HepG2 (cell line): Measurements from ENCODE around the gene SLC29A2. TPM values are rescaled to one million over a fixed set of nuclear protein-coding genes. Genes with fewer than 3 reads are reported as not detected.
A peak's percentile ranks its signal among the peaks of the same experiment; 100 is the strongest.

Source experiments
- ETV6 ChIP-seq: sonication (generic); formaldehyde crosslinking; conservative IDR thresholded peaks from 2 replicates; pipeline ENCODE4 v1.4.0; 2020; ENCODE audit warnings: missing genetic modification reagents
- GLI4 ChIP-seq: sonication (generic); formaldehyde crosslinking; IDR thresholded peaks from 2 replicates; pipeline ENCODE4 v1.5.1; 2020; ENCODE audit warnings: missing genetic modification reagents, mild to moderate bottlenecking, moderate library complexity, borderline replicate concordance
- HBP1 ChIP-seq: IDR thresholded peaks from 2 replicates; pipeline ENCODE4 v1.6.1; 2016; ENCODE audit warnings: low read depth, control low read depth
- HMG20B ChIP-seq: conservative IDR thresholded peaks from 2 replicates; pipeline ENCODE4 v1.6.1; 2016; ENCODE audit warnings: missing genetic modification reagents, missing compliant biosample characterization
- MED13 ChIP-seq: sonication (generic); formaldehyde crosslinking; IDR thresholded peaks from 2 replicates; pipeline ENCODE4 v1.5.0; 2020; ENCODE audit warnings: missing genetic modification reagents
- MTF1 ChIP-seq: sonication (generic); formaldehyde crosslinking; IDR thresholded peaks from 2 replicates; pipeline ENCODE4 v1.5.0; 2020; ENCODE audit warnings: missing genetic modification reagents
- PBX3 ChIP-seq: sonication (generic); formaldehyde crosslinking; IDR thresholded peaks from 2 replicates; pipeline ENCODE4 v1.8.1; 2023; ENCODE audit warnings: missing genetic modification reagents, inconsistent platforms, borderline replicate concordance
- RXRA ChIP-seq: sonication (generic); formaldehyde crosslinking; IDR thresholded peaks from 2 replicates; pipeline ENCODE4 v1.5.1; 2020; ENCODE audit warnings: missing genetic modification reagents
- SMYD3 ChIP-seq: sonication (generic); formaldehyde crosslinking; IDR thresholded peaks from 2 replicates; pipeline ENCODE4 v1.8.1; 2023; ENCODE audit warnings: mild to moderate bottlenecking, missing genetic modification reagents
- XBP1 ChIP-seq: sonication (generic); formaldehyde crosslinking; IDR thresholded peaks from 2 replicates; pipeline ENCODE4 v1.5.0; 2020; ENCODE audit warnings: missing genetic modification reagents
- ZBTB10 ChIP-seq: sonication (generic); formaldehyde crosslinking; IDR thresholded peaks from 2 replicates; pipeline ENCODE4 v1.4.0; 2020; ENCODE audit warnings: missing genetic modification reagents, borderline replicate concordance
- ZNF225 ChIP-seq: sonication (generic); formaldehyde crosslinking; IDR thresholded peaks from 2 replicates; pipeline ENCODE4 v1.4.0; 2020; ENCODE audit warnings: mild to moderate bottlenecking, missing genetic modification reagents
- ZNF24 ChIP-seq: fragments of 450-650 bp; IDR thresholded peaks from 2 replicates; pipeline ENCODE4 v1.6.1; 2017; ENCODE audit warnings: antibody characterized with exemption, mild to moderate bottlenecking
- ZNF674 ChIP-seq: sonication (generic); formaldehyde crosslinking; IDR thresholded peaks from 2 replicates; pipeline ENCODE4 v1.5.0; 2020; ENCODE audit warnings: low read depth, mild to moderate bottlenecking, missing genetic modification reagents
- ZNF879 ChIP-seq: sonication (generic); formaldehyde crosslinking; IDR thresholded peaks from 2 replicates; pipeline ENCODE4 v1.8.1; 2023; ENCODE audit warnings: missing genetic modification reagents
- polyA plus RNA-seq, 8 experiments: library from polyadenylated mRNA; depleted of rRNA in 3 of 8; stranded (reverse) in 7 of 8; unstranded in 1 of 8; fragments of >200 nt; fragmentation: Illumina TruSeq in 4 of 8; extraction: Trizol in 4 of 8; gene quantifications; 2 replicates each; pipeline versions ENCODE4 v1.2.1 to v1.2.3, GENCODE V29; 2011 to 2016; ENCODE audit warnings: low read depth in 4 of 8, missing spikeins in 1 of 8, mixed read lengths in 1 of 8; ENCODE audit not compliant: insufficient read depth in 1 of 8
- total RNA-seq, 5 experiments: library from RNA; depleted of rRNA; stranded (reverse); fragments of >200 nt; fragmentation: Illumina TruSeq; extraction: Trizol; gene quantifications; 2 replicates each; pipeline ENCODE4 v1.2.3, GENCODE V29; 2016; ENCODE audit warnings: low read depth in 1 of 5
- TF ChIP-seq, protein P1 (sequence below): sonication (generic); formaldehyde crosslinking; IDR thresholded peaks from 2 replicates; pipeline ENCODE4 v1.5.0; 2020; ENCODE audit warnings: mild to moderate bottlenecking, missing genetic modification reagents, borderline replicate concordance

The SLC29A2 gene
- total and polyA plus RNA-seq, 2 of the 13 experiments (the other 11 are each of a cell fraction or from before 2014, with no cell fraction given), result 0.63 to 0.66 TPM

DNA sequence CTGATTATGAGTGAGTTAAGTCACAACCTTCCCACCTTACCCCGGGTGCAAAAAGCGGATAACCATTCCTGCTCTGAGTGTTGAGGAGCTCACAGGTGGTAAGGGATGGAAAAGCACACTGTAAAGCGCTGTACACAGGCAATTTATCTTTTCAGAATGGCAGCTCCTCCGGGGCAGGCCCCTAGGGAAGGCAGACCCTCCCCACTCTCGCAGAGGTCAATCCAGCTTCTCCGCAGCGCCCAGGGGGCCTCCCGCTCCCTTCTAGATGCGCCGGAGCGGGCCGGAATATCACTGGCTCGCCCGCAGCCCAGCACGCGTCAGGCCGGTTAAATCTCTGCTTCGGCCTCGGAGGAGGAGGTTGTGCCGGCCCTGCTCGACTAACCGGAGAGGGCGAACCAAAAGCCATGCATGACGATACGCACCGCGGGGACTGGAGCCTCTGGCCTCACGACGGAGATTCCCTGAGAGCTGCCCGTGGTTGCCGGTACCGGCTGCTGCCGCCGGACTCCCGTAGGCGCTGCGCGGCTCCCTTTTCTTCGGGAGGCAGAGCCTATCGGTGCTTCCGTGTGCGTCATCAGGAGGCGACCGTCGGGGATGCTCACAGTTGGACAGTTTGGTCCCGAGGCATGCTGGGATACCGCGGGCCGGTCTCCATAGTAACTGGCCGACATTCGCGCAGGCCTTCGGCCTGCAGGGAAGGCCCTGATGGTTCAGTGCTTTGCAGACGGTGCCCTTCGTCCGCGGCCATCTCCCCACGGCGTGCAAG lies 26.8 kb downstream of the SLC29A2 start, which contains the start of gene BRMS1 (continued):
- TF ChIP-seq, protein P1, sequence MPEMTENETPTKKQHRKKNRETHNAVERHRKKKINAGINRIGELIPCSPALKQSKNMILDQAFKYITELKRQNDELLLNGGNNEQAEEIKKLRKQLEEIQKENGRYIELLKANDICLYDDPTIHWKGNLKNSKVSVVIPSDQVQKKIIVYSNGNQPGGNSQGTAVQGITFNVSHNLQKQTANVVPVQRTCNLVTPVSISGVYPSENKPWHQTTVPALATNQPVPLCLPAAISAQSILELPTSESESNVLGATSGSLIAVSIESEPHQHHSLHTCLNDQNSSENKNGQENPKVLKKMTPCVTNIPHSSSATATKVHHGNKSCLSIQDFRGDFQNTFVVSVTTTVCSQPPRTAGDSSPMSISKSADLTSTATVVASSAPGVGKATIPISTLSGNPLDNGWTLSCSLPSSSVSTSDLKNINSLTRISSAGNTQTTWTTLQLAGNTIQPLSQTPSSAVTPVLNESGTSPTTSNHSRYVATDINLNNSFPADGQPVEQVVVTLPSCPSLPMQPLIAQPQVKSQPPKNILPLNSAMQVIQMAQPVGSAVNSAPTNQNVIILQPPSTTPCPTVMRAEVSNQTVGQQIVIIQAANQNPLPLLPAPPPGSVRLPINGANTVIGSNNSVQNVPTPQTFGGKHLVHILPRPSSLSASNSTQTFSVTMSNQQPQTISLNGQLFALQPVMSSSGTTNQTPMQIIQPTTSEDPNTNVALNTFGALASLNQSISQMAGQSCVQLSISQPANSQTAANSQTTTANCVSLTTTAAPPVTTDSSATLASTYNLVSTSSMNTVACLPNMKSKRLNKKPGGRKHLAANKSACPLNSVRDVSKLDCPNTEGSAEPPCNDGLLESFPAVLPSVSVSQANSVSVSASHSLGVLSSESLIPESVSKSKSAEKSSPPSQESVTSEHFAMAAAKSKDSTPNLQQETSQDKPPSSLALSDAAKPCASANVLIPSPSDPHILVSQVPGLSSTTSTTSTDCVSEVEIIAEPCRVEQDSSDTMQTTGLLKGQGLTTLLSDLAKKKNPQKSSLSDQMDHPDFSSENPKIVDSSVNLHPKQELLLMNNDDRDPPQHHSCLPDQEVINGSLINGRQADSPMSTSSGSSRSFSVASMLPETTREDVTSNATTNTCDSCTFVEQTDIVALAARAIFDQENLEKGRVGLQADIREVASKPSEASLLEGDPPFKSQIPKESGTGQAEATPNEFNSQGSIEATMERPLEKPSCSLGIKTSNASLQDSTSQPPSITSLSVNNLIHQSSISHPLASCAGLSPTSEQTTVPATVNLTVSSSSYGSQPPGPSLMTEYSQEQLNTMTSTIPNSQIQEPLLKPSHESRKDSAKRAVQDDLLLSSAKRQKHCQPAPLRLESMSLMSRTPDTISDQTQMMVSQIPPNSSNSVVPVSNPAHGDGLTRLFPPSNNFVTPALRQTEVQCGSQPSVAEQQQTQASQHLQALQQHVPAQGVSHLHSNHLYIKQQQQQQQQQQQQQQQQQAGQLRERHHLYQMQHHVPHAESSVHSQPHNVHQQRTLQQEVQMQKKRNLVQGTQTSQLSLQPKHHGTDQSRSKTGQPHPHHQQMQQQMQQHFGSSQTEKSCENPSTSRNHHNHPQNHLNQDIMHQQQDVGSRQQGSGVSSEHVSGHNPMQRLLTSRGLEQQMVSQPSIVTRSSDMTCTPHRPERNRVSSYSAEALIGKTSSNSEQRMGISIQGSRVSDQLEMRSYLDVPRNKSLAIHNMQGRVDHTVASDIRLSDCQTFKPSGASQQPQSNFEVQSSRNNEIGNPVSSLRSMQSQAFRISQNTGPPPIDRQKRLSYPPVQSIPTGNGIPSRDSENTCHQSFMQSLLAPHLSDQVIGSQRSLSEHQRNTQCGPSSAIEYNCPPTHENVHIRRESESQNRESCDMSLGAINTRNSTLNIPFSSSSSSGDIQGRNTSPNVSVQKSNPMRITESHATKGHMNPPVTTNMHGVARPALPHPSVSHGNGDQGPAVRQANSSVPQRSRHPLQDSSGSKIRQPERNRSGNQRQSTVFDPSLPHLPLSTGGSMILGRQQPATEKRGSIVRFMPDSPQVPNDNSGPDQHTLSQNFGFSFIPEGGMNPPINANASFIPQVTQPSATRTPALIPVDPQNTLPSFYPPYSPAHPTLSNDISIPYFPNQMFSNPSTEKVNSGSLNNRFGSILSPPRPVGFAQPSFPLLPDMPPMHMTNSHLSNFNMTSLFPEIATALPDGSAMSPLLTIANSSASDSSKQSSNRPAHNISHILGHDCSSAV (CRISPR knock-in tag), result no peak
- no peak for TF ChIP-seq GLI4 (CRISPR knock-in tag)
- TF ChIP-seq MTF1 (CRISPR knock-in tag), result no peak
- no peak for TF ChIP-seq PBX3 (CRISPR knock-in tag)
- no peak for TF ChIP-seq HMG20B
- TF ChIP-seq MED13 (CRISPR knock-in tag), result no peak
- 0 out of 2 replicates have a peak, but pooled peaks have one; percentile 58 for TF ChIP-seq SMYD3 (CRISPR knock-in tag)
- 0 out of 2 replicates have a peak, but pooled peaks have one; percentile 70 for TF ChIP-seq ZNF225 (CRISPR knock-in tag)
- TF ChIP-seq ZBTB10 (CRISPR knock-in tag), result no peak
- TF ChIP-seq HBP1, result peak; percentile 94
- peak; percentile 61; the same call in 1 of the 2 replicates for TF ChIP-seq RXRA (CRISPR knock-in tag)
- no peak for TF ChIP-seq ZNF674 (CRISPR knock-in tag)
- no peak for TF ChIP-seq XBP1 (CRISPR knock-in tag)
- TF ChIP-seq ETV6 (CRISPR knock-in tag), result no peak
- no peak for TF ChIP-seq ZNF879 (CRISPR knock-in tag)
- TF ChIP-seq ZNF24, result no peak
